ENCODE results near the gene NF2. TPM values are rescaled to one million over a fixed set of nuclear protein-coding genes. Genes with fewer than 3 reads are reported as not detected.

Gene NF2
- total and polyA plus RNA-seq, 10 of the 15 experiments (the other 5 are each of a cell fraction or from before 2014, with no cell fraction given): 2.2 to 49.8 (median 22.5) TPM

DNA sequence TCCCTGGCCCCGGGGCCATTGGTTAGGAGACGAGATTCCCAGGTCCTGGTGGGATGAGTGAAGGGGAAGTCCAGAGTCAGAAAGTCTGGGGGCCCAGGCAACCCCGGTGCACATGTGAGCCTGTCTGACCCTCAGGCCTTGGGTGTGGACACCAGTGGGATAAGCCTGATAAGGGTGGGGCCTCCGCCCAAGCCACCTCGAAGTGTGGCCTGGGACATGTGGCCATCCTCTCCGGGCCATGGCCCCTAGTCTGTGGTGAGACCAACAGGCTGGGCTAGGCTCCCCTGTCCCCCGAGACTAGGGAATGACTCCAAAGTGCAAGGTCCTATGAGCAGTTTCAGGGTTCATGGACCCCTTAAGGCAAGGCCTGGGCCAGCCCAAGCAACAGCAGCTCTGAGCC lies 122.7 kb downstream of the NF2 start:
- TF ChIP-seq POLR2AphosphoS5 (IDR thresholded peaks at IDR 0.05; ENCODE audit: low read length) (no peak), SRF (IDR thresholded peaks at IDR 0.05; ENCODE audit: low read depth in 2 of 2, low read length in 2 of 2) (no peak), BACH1 (IDR thresholded peaks at IDR 0.05; ENCODE audit: borderline replicate concordance) (no peak), ZSCAN29 (IDR thresholded peaks at IDR 0.05) (no peak), ZNF207 (IDR thresholded peaks at IDR 0.05; ENCODE audit: borderline replicate concordance) (no peak), CBFB (IDR thresholded peaks at IDR 0.05; ENCODE audit: low read depth) (no peak)
- WGBS (ENCODE audit: insufficient coverage, insufficient replicate concordance, low lambda C conversion rate, missing lambda C conversion rate): 17% methylated on average over 6 of the region's 7 CpGs
- CTCF ChIA-PET: interaction anchor here (0.6 to 2.5 kb wide), 2 partner anchors 278 to 365 kb away, joined by 3 to 8 read pairs; no protein-coding TSS in a partner anchor

DNA sequence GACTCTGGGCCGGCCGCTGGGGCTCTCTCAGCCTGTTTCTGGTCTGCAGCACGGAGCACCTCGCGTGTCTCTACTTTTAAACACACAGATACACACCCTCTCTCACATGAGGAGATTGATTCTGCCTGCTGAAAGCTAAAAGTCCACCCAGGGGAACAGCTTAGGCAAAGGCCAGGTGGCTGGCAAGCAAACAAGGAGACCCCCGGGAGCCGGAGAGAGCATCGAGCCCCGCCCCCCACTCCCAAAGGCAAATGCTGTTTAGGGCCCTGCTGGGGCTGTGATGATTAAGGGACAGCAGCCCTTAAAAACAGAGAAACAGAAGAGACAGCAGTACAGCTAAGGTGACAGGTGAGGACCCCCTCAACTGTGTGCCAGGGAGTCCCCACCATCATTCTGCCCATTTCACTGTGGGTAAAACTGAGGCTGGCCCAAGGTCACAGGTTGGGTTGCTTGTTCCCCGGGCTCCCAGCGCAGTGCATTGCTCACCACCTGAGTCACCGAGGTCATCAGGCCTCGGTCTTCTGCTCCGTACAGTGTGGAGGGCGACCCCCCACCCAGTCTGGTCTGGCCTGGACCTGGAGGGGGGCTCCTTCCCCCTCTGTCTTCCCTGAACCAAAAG lies 123.2 kb downstream of the NF2 start:
- SMC1A ChIA-PET (ENCODE audit: uncharacterized antibody, unreplicated experiment): no interaction called here
- no TSS peak for BruUV-seq (replicated peaks)
- Histone ChIP-seq H4K20me1 (ENCODE audit: control insufficient read depth, insufficient read depth) (no peaks in the 10 kb centered on the region), H3K79me2 (ENCODE audit: control insufficient read depth, insufficient read depth, low read length) (no peaks in the 10 kb centered on the region), H3K27me3 (replicated peaks in 1 of 2; ENCODE audit: control insufficient read depth in 2 of 2, insufficient read depth in 2 of 2, low read length in 1 of 2) (peaks cover 0 to 2% of the 10 kb centered on the region in 2 experiments; a peak in 1 of 4 replicates), H3K4me1 (ENCODE audit: control insufficient read depth, insufficient read depth, low read length) (no peaks in the 10 kb centered on the region), H3K9ac (ENCODE audit: control insufficient read depth, insufficient read depth, low read length) (no peak overlapping the region), H3K36me3 (ENCODE audit: control insufficient read depth in 2 of 2, insufficient read depth in 2 of 2, low read length in 1 of 2) (no peaks in the 10 kb centered on the region; a peak in 1 of 4 replicates), H2AFZ (ENCODE audit: control insufficient read depth, low read depth, low read length) (no peak overlapping the region), H3K4me3 (no peak overlapping the region), H3K4me2 (ENCODE audit: control insufficient read depth, insufficient read depth) (no peak overlapping the region), H3K9me3 (replicated peaks; ENCODE audit: control insufficient read depth, insufficient read depth, low read length) (no peaks in the 10 kb centered on the region), H3K27ac (ENCODE audit: control insufficient read depth, insufficient read depth) (no peak overlapping the region)
- ATAC-seq: no peak
- no peak for TF ChIP-seq ZBED1 (IDR thresholded peaks at IDR 0.05; ENCODE audit: borderline replicate concordance)
- no peak for TF ChIP-seq MEF2A (IDR thresholded peaks at IDR 0.05; ENCODE audit: insufficient read depth, low read depth, low read length)
- TF ChIP-seq, protein P1, sequence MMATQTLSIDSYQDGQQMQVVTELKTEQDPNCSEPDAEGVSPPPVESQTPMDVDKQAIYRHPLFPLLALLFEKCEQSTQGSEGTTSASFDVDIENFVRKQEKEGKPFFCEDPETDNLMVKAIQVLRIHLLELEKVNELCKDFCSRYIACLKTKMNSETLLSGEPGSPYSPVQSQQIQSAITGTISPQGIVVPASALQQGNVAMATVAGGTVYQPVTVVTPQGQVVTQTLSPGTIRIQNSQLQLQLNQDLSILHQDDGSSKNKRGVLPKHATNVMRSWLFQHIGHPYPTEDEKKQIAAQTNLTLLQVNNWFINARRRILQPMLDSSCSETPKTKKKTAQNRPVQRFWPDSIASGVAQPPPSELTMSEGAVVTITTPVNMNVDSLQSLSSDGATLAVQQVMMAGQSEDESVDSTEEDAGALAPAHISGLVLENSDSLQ (IDR thresholded peaks at IDR 0.05): no peak
- TF ChIP-seq, protein P2, sequence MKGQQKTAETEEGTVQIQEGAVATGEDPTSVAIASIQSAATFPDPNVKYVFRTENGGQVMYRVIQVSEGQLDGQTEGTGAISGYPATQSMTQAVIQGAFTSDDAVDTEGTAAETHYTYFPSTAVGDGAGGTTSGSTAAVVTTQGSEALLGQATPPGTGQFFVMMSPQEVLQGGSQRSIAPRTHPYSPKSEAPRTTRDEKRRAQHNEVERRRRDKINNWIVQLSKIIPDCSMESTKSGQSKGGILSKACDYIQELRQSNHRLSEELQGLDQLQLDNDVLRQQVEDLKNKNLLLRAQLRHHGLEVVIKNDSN (IDR thresholded peaks at IDR 0.05; ENCODE audit: borderline replicate concordance, extremely low read length, insufficient read depth, low read depth, low read length): no peak
- TF ChIP-seq STAT3 (IDR thresholded peaks at IDR 0.05; ENCODE audit: low read depth, low read length): no peak
- intact Hi-C loops (cut with micrococcal nuclease; ENCODE audit: unreplicated experiment): loop anchor here (10.0 kb wide), 1 partner anchor 358 kb away; the partner anchor contains the start of gene HORMAD2
- POLR2A ChIA-PET: no interaction called here
- DNase-seq (ENCODE audit: low read depth, low spot score): no peak
- no peak for FAIRE-seq
- WGBS (ENCODE audit: insufficient coverage, insufficient replicate concordance, low lambda C conversion rate, missing lambda C conversion rate): 40% methylated on average over 15 of the region's 15 CpGs
- RAD21 ChIA-PET (ENCODE audit: unreplicated experiment): interaction anchor here (0.7 kb wide), 1 partner anchor 35 kb away, joined by 5 read pairs; no protein-coding TSS in a partner anchor
- CTCF ChIA-PET: interaction anchor here (2.5 kb wide), 1 partner anchor 278 kb away, joined by 8 read pairs; no protein-coding TSS in a partner anchor
- in situ Hi-C loops (cut with MboI): no loop called here

More for the DNA sequence above, 122.7 kb downstream of the NF2 start:
- Histone ChIP-seq H3K27ac (ENCODE audit: control insufficient read depth, insufficient read depth) (no peak overlapping the region), H3K9ac (ENCODE audit: control insufficient read depth, insufficient read depth, low read length) (no peak overlapping the region), H3K4me2 (ENCODE audit: control insufficient read depth, insufficient read depth) (no peak overlapping the region), H2AFZ (ENCODE audit: control insufficient read depth, low read depth, low read length) (no peak overlapping the region), H3K4me3 (no peak overlapping the region), H3K9me3 (replicated peaks; ENCODE audit: control insufficient read depth, insufficient read depth, low read length) (no peaks in the 10 kb centered on the region), H4K20me1 (ENCODE audit: control insufficient read depth, insufficient read depth) (no peaks in the 10 kb centered on the region), H3K27me3 (replicated peaks in 1 of 2; ENCODE audit: control insufficient read depth in 2 of 2, insufficient read depth in 2 of 2, low read length in 1 of 2) (peaks cover 0 to 2% of the 10 kb centered on the region in 2 experiments; a peak in 1 of 4 replicates), H3K79me2 (ENCODE audit: control insufficient read depth, insufficient read depth, low read length) (no peaks in the 10 kb centered on the region), H3K4me1 (ENCODE audit: control insufficient read depth, insufficient read depth, low read length) (no peaks in the 10 kb centered on the region), H3K36me3 (ENCODE audit: control insufficient read depth in 2 of 2, insufficient read depth in 2 of 2, low read length in 1 of 2) (no peaks in the 10 kb centered on the region; a peak in 1 of 4 replicates)
- SMC1A ChIA-PET (ENCODE audit: uncharacterized antibody, unreplicated experiment): no interaction called here
- FAIRE-seq (no peak), ATAC-seq (no peak), DNase-seq (ENCODE audit: low read depth, low spot score) (no peak)
- no TSS peak for BruUV-seq (replicated peaks)
- in situ Hi-C loops (cut with MboI): no loop called here
- intact Hi-C loops (cut with micrococcal nuclease; ENCODE audit: unreplicated experiment): loop anchor here (10.0 kb wide), 1 partner anchor 359 kb away; the partner anchor contains the start of gene HORMAD2
- POLR2A ChIA-PET: no interaction called here
- RAD21 ChIA-PET (ENCODE audit: unreplicated experiment): no interaction called here

Measured in GM12878 (cell line).